Gastroesophageal sphincter (tissue), 3 donors: ENCODE data around the gene NAGS.

Source experiments
- CTCF ChIP-seq, 4 experiments: fragments of 200-600 bp in 2 of 4; fragments of 450-650 bp in 2 of 4; sonication (generic) in 1 of 4; IDR thresholded peaks; one replicate each; pipeline ENCODE4 v1.5.1; 2017 to 2019; ENCODE audit warnings: antibody characterized with exemption in 4 of 4, mild to moderate bottlenecking in 2 of 4, moderate library complexity in 2 of 4
- POLR2A ChIP-seq, 2 donors: fragments of 450-650 bp; IDR thresholded peaks; one replicate each; pipeline ENCODE4 v1.6.1; 2017; ENCODE audit warnings: antibody characterized with exemption in 2 of 2, mild to moderate bottlenecking in 2 of 2, moderate library complexity in 1 of 2
- POLR2AphosphoS5 ChIP-seq: sonication (generic); formaldehyde crosslinking; IDR thresholded peaks from one replicate; pipeline ENCODE4 v1.6.1; 2017; ENCODE audit warnings: antibody characterized with exemption

GRCh38 chr17:44043272-44043696 lies 38.9 kb downstream of the NAGS start:
- TF ChIP-seq CTCF (IDR thresholded peaks at IDR 0.05): no peak
- no peak for TF ChIP-seq POLR2A (IDR thresholded peaks at IDR 0.05)
- no peak for TF ChIP-seq POLR2AphosphoS5
